T-helper 17 cell (primary cell): ENCODE measurements around the gene MCF2L2. TPM values are rescaled to one million over a fixed set of nuclear protein-coding genes. Genes with fewer than 3 reads are reported as not detected.

Source experiments
- ATAC-seq: fragments of 150-1000 bp; cut with Tn5 transposase; 2 replicates; pipeline ENCODE4 v1.10.0; 2021; ENCODE audit warnings: mild to moderate bottlenecking, moderate library complexity
- DNase-seq, 3 donors: peaks; one replicate each; pipeline versions ENCODE4 v3.0.0 to v3.0.0-alpha.2; 2020 to 2021
- H3K9me3 ChIP-seq: one replicate; pipeline ENCODE4 v1.7.0; 2013; ENCODE audit warnings: low read length, mild to moderate bottlenecking; ENCODE audit not compliant: control insufficient read depth, poor library complexity, severe bottlenecking
- H3K27ac Mint-ChIP-seq: one replicate; pipeline ENCODE4 v1.8.0; 2022; ENCODE audit warnings: mild to moderate bottlenecking, moderate library complexity, mixed read lengths
- H3K27me3 Mint-ChIP-seq: one replicate; pipeline ENCODE4 v1.8.0; 2022; ENCODE audit warnings: mixed read lengths
- H3K36me3 Mint-ChIP-seq: one replicate; pipeline ENCODE4 v1.8.0; 2022; ENCODE audit warnings: low read depth, mixed read lengths
- H3K4me1 Mint-ChIP-seq: one replicate; pipeline ENCODE4 v1.8.0; 2022; ENCODE audit warnings: mild to moderate bottlenecking, mixed read lengths
- H3K4me3 Mint-ChIP-seq: one replicate; pipeline ENCODE4 v1.8.0; 2022; ENCODE audit warnings: mild to moderate bottlenecking, moderate library complexity, mixed read lengths
- total RNA-seq, 4 donors: library from RNA in 2 of 4; stranded (reverse) in 2 of 4; gene quantifications; one replicate each; pipeline ENCODE4 v1.2.3 and lab custom pipeline; 2022 to 2026

Gene MCF2L2
- total RNA-seq, 2 donors from 2014 or later, result 25.7 to 27.2 TPM

- no peaks in the 10 kb centered on the region for H3K4me1 Mint-ChIP-seq
- ATAC-seq (no peak), DNase-seq (no peak)
- no peaks in the 10 kb centered on the region for H3K27me3 Mint-ChIP-seq
- H3K27ac Mint-ChIP-seq, result no peak overlapping the region
- H3K36me3 Mint-ChIP-seq, result peaks cover 7% of the 10 kb centered on the region
- H3K9me3 ChIP-seq, result peaks cover 3% of the 10 kb centered on the region
- no peak overlapping the region for H3K4me3 Mint-ChIP-seq
These were observed 296.7 kb downstream of the MCF2L2 start for GRCh38 chr3:183131735-183132134.

GRCh38 chr3:183131186-183131725 is 297.2 kb downstream of the MCF2L2 start:
- ATAC-seq, result no peak
- no peaks in the 10 kb centered on the region for H3K4me1 Mint-ChIP-seq

GRCh38 chr3:183129243-183129642 is 299.2 kb downstream of the MCF2L2 start:
- H3K4me3 Mint-ChIP-seq, result no peak overlapping the region
- no peaks in the 10 kb centered on the region for H3K4me1 Mint-ChIP-seq
- H3K27me3 Mint-ChIP-seq, result no peaks in the 10 kb centered on the region
- no peak for DNase-seq
- ATAC-seq, result no peak
- H3K36me3 Mint-ChIP-seq, result peaks cover 7% of the 10 kb centered on the region
- no peak overlapping the region for H3K27ac Mint-ChIP-seq
- H3K9me3 ChIP-seq, result peaks cover 3% of the 10 kb centered on the region

More at GRCh38 chr3:183131186-183131725, 297.2 kb downstream of the MCF2L2 start:
- H3K9me3 ChIP-seq, result peaks cover 3% of the 10 kb centered on the region
- Mint-ChIP-seq H3K27me3 (no peaks in the 10 kb centered on the region), H3K4me3 (no peak overlapping the region), H3K27ac (no peak overlapping the region), H3K36me3 (peaks cover 7% of the 10 kb centered on the region)
- no peak for DNase-seq

- Mint-ChIP-seq H3K4me3 (no peak overlapping the region), H3K4me1 (no peaks in the 10 kb centered on the region), H3K36me3 (peaks cover 2% of the 10 kb centered on the region), H3K27me3 (no peaks in the 10 kb centered on the region), H3K27ac (no peak overlapping the region)
- H3K9me3 ChIP-seq, result peaks cover 3% of the 10 kb centered on the region
- no peak for ATAC-seq
- no peak for DNase-seq
These were observed 299.7 kb downstream of the MCF2L2 start for GRCh38 chr3:183128709-183129108.

Other genes with a start within 250 kb of the MCF2L2 start
- gene B3GNT5, start 175.4 kb downstream of the MCF2L2 start, total RNA-seq, result 1 to 10 TPM; 1.6 to 2.1 TPM
- 10 to 100 TPM; 29.3 to 35.7 TPM for gene KLHL6, start 127.1 kb upstream of the MCF2L2 start, total RNA-seq
- 100 to 1,000 TPM; 120 to 143 TPM for gene KLHL24, start 207.0 kb upstream of the MCF2L2 start, total RNA-seq